ENCODE data around the gene HOXB4. TPM values are rescaled to one million over a fixed set of nuclear protein-coding genes. Genes with fewer than 3 reads are reported as not detected.

HOXB4 gene
- total RNA-seq, 1 experiment from 2014 or later = 11.3 TPM

- peak overlapping the region; percentile 83 for H3K9ac ChIP-seq (ENCODE audit: low read length)
- no peak overlapping the region for H3K4me3 ChIP-seq (replicated peaks in 1 of 2; ENCODE audit: low read depth in 1 of 2, low read length in 2 of 2)
- intact Hi-C loops (cut with micrococcal nuclease) = no loop called here
- H3K9me2 ChIP-seq (ENCODE audit: insufficient read depth) = no peaks in the 10 kb centered on the region
- H3K4me1 ChIP-seq (ENCODE audit: control insufficient read depth in 1 of 2, insufficient read depth in 2 of 2, low read length in 2 of 2) = peaks cover 31 to 62% of the 10 kb centered on the region in 2 experiments
- ChIA-PET POLR2A (interaction anchor here (1.0 to 1.9 kb wide), 3 partner anchors 9 to 20 kb away, joined by 3 to 6 read pairs (median 4); partner anchors contain the start of genes HOXB8 and HOXB9), CTCF (no interaction called here), RAD21 (ENCODE audit: low non-redundant PET in 1 of 2, low total read pairs in 2 of 2, uncharacterized antibody in 2 of 2, unreplicated experiment in 2 of 2) (interaction anchor here in 1 of 2 experiments (0.6 kb wide), 1 partner anchor 26 kb away, joined by 3 read pairs; no protein-coding TSS in a partner anchor)
- no peaks in the 10 kb centered on the region for H3K9me3 ChIP-seq (ENCODE audit: control insufficient read depth in 1 of 2, insufficient read depth in 1 of 2, low read depth in 1 of 2, low read length in 2 of 2)
- BruUV-seq (replicated peaks) = no TSS peak
- H2AFZ ChIP-seq (ENCODE audit: low read depth, low read length, poor library complexity, severe bottlenecking) = no peak overlapping the region
- no peak for TF ChIP-seq CTCF (IDR thresholded peaks at IDR 0.05 in 2 of 3, conservative IDR thresholded peaks at IDR 0.05 in 1 of 3; ENCODE audit: borderline replicate concordance in 1 of 3, insufficient read depth in 1 of 3, low read depth in 2 of 3, low read length in 2 of 3)
- TF ChIP-seq EZH2 (IDR thresholded peaks at IDR 0.05) = no peak
- no peak for TF ChIP-seq ELF1 (IDR thresholded peaks at IDR 0.05; ENCODE audit: borderline replicate concordance, low read depth)
- TF ChIP-seq POLR2AphosphoS5 (IDR thresholded peaks at IDR 0.05; ENCODE audit: low read depth, low read length) = no peak
- TF ChIP-seq SRF (IDR thresholded peaks at IDR 0.05; ENCODE audit: low read depth) = no peak
- TF ChIP-seq YY1 (IDR thresholded peaks at IDR 0.05; ENCODE audit: extremely low read depth, insufficient replicate concordance, low read depth, low read length) = no peak
- TF ChIP-seq TCF7L2 (IDR thresholded peaks at IDR 0.05; ENCODE audit: borderline replicate concordance, extremely low read depth, insufficient read depth, insufficient read length) = no peak
- TF ChIP-seq RAD21 (IDR thresholded peaks at IDR 0.05; ENCODE audit: low read depth) = no peak
- no peak for TF ChIP-seq POLR2A (IDR thresholded peaks at IDR 0.05; ENCODE audit: borderline replicate concordance, extremely low read depth, insufficient read depth, insufficient read length)
- no peak for TF ChIP-seq EZH2phosphoT487 (IDR thresholded peaks at IDR 0.05; ENCODE audit: borderline replicate concordance)
- H3K27ac ChIP-seq (ENCODE audit: low read depth, low read length) = peak overlapping the region; percentile 94
- H3K4me2 ChIP-seq (ENCODE audit: low read length) = peak overlapping the region; percentile 82
- H3K79me2 ChIP-seq (ENCODE audit: insufficient read depth, low read length) = peaks cover 75% of the 10 kb centered on the region
- DNase-seq (ENCODE audit: low read depth, low spot score) (no peak), ATAC-seq (no peak)
- no peaks in the 10 kb centered on the region for H3K27me3 ChIP-seq (ENCODE audit: insufficient read depth, low read length)
- H3K36me3 ChIP-seq (ENCODE audit: control insufficient read depth in 1 of 2, insufficient read depth in 2 of 2, low read length in 2 of 2) = no peaks in the 10 kb centered on the region
- peaks cover under 1% of the 10 kb centered on the region; the same call in 1 of the 2 replicates for H4K20me1 ChIP-seq (ENCODE audit: insufficient read depth)
Measured at GRCh38 chr17:48605991-48606891, 28.1 kb upstream of the HOXB4 start.
